GM23338 (cell line): ENCODE measurements around the gene ATF6. TPM values are rescaled to one million over a fixed set of nuclear protein-coding genes. Genes with fewer than 3 reads are reported as not detected.

Experiments
- ATAC-seq: fragments of 200-7000 bp; cut with Tn5 transposase; 3 replicates; pipeline ENCODE4 v1.9.1; 2020
- DNase-seq: peaks from one replicate; pipeline ENCODE4 v3.0.0-alpha.2; 2015; ENCODE audit warnings: low spot score
- H2AFZ ChIP-seq: fragments of 200-600 bp; sonication (generic); 2 replicates; pipeline ENCODE4 v1.8.0; 2016; ENCODE audit warnings: antibody characterized with exemption, mild to moderate bottlenecking, moderate library complexity
- H3F3A ChIP-seq: fragments of 200-600 bp; sonication (generic); replicated peaks from 2 replicates; pipeline ENCODE4 v1.8.0; 2017; ENCODE audit warnings: antibody characterized with exemption, mixed run types, low read depth
- H3K27ac ChIP-seq: fragments of 200-600 bp; sonication (generic); 2 replicates; pipeline ENCODE4 v1.6.1; 2016; ENCODE audit warnings: low read depth
- H3K27me3 ChIP-seq: fragments of 200-600 bp; sonication (generic); 2 replicates; pipeline ENCODE4 v1.8.0; 2016; ENCODE audit warnings: mild to moderate bottlenecking, mixed run types, moderate library complexity; ENCODE audit not compliant: insufficient read depth
- H3K36me3 ChIP-seq: fragments of 200-600 bp; sonication (generic); 2 replicates; pipeline ENCODE4 v1.8.0; 2016; ENCODE audit warnings: mild to moderate bottlenecking; ENCODE audit not compliant: insufficient read depth
- H3K4me1 ChIP-seq: fragments of 200-600 bp; sonication (generic); 2 replicates; pipeline ENCODE4 v1.8.0; 2016; ENCODE audit warnings: mild to moderate bottlenecking, moderate library complexity; ENCODE audit not compliant: insufficient read depth
- H3K4me2 ChIP-seq: fragments of 200-600 bp; sonication (generic); 2 replicates; pipeline ENCODE4 v1.7.1; 2017; ENCODE audit warnings: mixed run types
- H3K4me3 ChIP-seq: fragments of 200-600 bp; sonication (generic); 2 replicates; pipeline ENCODE4 v1.6.1; 2016; ENCODE audit warnings: mixed run types
- H3K79me2 ChIP-seq: fragments of 200-600 bp; sonication (generic); replicated peaks from 2 replicates; pipeline ENCODE4 v1.8.0; 2017; ENCODE audit warnings: mild to moderate bottlenecking; ENCODE audit not compliant: insufficient read depth
- H3K9me2 ChIP-seq: fragments of 200-600 bp; sonication (generic); 2 replicates; pipeline ENCODE4 v1.8.0; 2017; ENCODE audit not compliant: insufficient read depth
- H4K20me1 ChIP-seq: fragments of 200-600 bp; sonication (generic); replicated peaks from 2 replicates; pipeline ENCODE4 v1.8.0; 2017; ENCODE audit warnings: mild to moderate bottlenecking; ENCODE audit not compliant: insufficient read depth
- H3K27ac Mint-ChIP-seq: 2 replicates; pipeline ENCODE4 v1.8.0; 2020; ENCODE audit warnings: inconsistent platforms, mild to moderate bottlenecking, moderate library complexity, mixed read lengths
- H3K27me3 Mint-ChIP-seq: 3 replicates; pipeline ENCODE4 v1.8.0; 2022; ENCODE audit warnings: low read depth, mild to moderate bottlenecking, moderate library complexity, mixed read lengths, inconsistent platforms; ENCODE audit not compliant: insufficient read depth, poor library complexity
- H3K36me3 Mint-ChIP-seq: 3 replicates; pipeline ENCODE4 v1.8.0; 2021; ENCODE audit warnings: low read depth, mild to moderate bottlenecking, inconsistent platforms, moderate library complexity, mixed read lengths
- H3K4me1 Mint-ChIP-seq: 3 replicates; pipeline ENCODE4 v1.8.0; 2020; ENCODE audit warnings: mild to moderate bottlenecking, inconsistent platforms, mixed read lengths
- H3K4me3 Mint-ChIP-seq: 3 replicates; pipeline ENCODE4 v1.8.0; 2021; ENCODE audit warnings: moderate library complexity, mild to moderate bottlenecking, inconsistent platforms, mixed read lengths
- H3K9me3 Mint-ChIP-seq: 3 replicates; pipeline ENCODE4 v1.8.0; 2020; ENCODE audit warnings: moderate library complexity, mild to moderate bottlenecking, inconsistent platforms, mixed read lengths
- CREB1 ChIP-seq: fragments of 250-450 bp; sonication (Bioruptor Pico); IDR thresholded peaks from 2 replicates; pipeline ENCODE4 v1.5.0; 2020; ENCODE audit warnings: low read depth, mild to moderate bottlenecking, moderate library complexity
- EZH2 ChIP-seq: fragments of 200-600 bp; sonication (generic); IDR thresholded peaks from one replicate; pipeline ENCODE4 v1.8.0; 2017; ENCODE audit warnings: antibody characterized with exemption, mild to moderate bottlenecking, low read depth; ENCODE audit not compliant: unreplicated experiment
- JUNB ChIP-seq: IDR thresholded peaks from one replicate; pipeline ENCODE4 v1.6.1; 2016; ENCODE audit warnings: antibody characterized with exemption; ENCODE audit not compliant: unreplicated experiment
- NANOG ChIP-seq: IDR thresholded peaks from 2 replicates; pipeline ENCODE4 v1.6.1; 2016; ENCODE audit warnings: antibody characterized with exemption, borderline replicate concordance
- POLR2AphosphoS5 ChIP-seq: IDR thresholded peaks from 2 replicates; pipeline ENCODE4 v1.6.1; 2016; ENCODE audit warnings: antibody characterized with exemption, low read depth
- STAT1 ChIP-seq: IDR thresholded peaks from one replicate; pipeline ENCODE4 v1.6.1; 2016; ENCODE audit warnings: antibody characterized with exemption; ENCODE audit not compliant: unreplicated experiment
- ZNF331 ChIP-seq: fragments of 250-450 bp; sonication (Bioruptor Pico); IDR thresholded peaks from 2 replicates; pipeline ENCODE4 v1.5.0; 2020; ENCODE audit warnings: low read depth, mild to moderate bottlenecking, moderate library complexity
- polyA plus RNA-seq: library from polyadenylated mRNA; unstranded; fragments of >200 nt; fragmentation: Nextera tagmentation; extraction: Ambion mirVana; gene quantifications from 2 replicates; pipeline ENCODE4 v1.2.1, GENCODE V29; 2016
- total RNA-seq: library from RNA; depleted of rRNA; stranded (reverse); fragments of >200 nt; shearing (Covaris generic); gene quantifications from 2 replicates; pipeline ENCODE4 v1.2.3, GENCODE V29; 2014
- TF ChIP-seq, protein P1 (sequence below): IDR thresholded peaks from one replicate; pipeline ENCODE4 v1.6.1; 2018; ENCODE audit warnings: antibody characterized with exemption; ENCODE audit not compliant: unreplicated experiment
- TF ChIP-seq, protein P2 (sequence below): fragments of 250-450 bp; sonication (Bioruptor Pico); IDR thresholded peaks from 2 replicates; pipeline ENCODE4 v1.5.0; 2020; ENCODE audit warnings: mild to moderate bottlenecking, moderate library complexity
- TF ChIP-seq, protein P3 (sequence below), 2 experiments: fragments of 200-600 bp in 1 of 2; sonication (generic) in 1 of 2; conservative IDR thresholded peaks; 2 replicates each; pipeline versions ENCODE4 v1.5.1 to v1.6.1; 2016 to 2017; ENCODE audit warnings: antibody characterized with exemption in 2 of 2, low read depth in 2 of 2, mild to moderate bottlenecking in 2 of 2, moderate library complexity in 1 of 2
- TF ChIP-seq, protein P4 (sequence below): IDR thresholded peaks from 2 replicates; pipeline ENCODE4 v1.6.1; 2016; ENCODE audit warnings: antibody characterized with exemption

ATF6 gene
- total and polyA plus RNA-seq, 2 experiments from 2014 or later: 5.0 to 13.5 TPM

DNA sequence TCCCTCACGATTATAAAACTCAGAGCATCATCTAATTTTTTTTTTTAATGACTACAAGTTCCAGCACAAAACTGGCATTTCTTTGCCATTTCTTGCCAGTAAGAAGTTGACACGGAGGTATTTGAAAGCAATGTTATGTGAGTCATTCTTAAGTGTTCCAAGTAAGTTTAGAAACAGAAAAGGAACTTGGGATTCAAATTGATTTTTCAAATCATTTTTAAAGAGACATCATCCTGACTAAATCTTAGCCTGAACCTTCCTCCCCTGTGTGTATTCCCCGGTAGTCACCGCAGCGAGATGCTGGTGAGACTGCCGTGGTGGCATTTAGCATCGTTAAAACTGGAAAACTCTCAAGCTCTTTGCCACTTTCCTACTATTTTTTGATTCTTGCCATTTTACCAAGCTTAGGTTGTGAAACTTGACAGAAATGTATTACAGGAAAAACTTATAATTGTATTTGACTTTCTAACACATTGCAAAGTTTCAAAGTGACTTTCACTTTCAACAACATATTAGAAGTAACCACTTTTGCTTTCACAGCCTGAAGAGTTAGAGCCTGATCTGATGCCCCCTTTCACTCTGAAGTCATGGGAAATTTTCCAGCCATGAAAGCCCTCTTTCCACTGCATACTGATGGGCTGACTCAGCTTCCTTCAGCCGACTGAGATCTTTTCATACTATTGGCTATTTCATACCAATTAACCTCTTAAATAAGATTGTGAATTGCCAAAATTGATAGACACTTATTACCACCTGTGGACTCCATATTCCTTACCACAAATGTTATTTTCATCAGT is 196.2 kb downstream of the ATF6 start:
- ATAC-seq: no peak
- Histone ChIP-seq H3K27me3 (no peaks in the 10 kb centered on the region), H3K4me3 (no peak overlapping the region), H4K20me1 (no peaks in the 10 kb centered on the region), H3K79me2 (no peaks in the 10 kb centered on the region), H3K4me2 (no peak overlapping the region), H3F3A (no peaks in the 10 kb centered on the region), H3K27ac (no peak overlapping the region), H3K4me1 (no peaks in the 10 kb centered on the region), H2AFZ (no peak overlapping the region), H3K9me2 (peaks cover 11% of the 10 kb centered on the region), H3K36me3 (no peaks in the 10 kb centered on the region)
- TF ChIP-seq, protein P1, sequence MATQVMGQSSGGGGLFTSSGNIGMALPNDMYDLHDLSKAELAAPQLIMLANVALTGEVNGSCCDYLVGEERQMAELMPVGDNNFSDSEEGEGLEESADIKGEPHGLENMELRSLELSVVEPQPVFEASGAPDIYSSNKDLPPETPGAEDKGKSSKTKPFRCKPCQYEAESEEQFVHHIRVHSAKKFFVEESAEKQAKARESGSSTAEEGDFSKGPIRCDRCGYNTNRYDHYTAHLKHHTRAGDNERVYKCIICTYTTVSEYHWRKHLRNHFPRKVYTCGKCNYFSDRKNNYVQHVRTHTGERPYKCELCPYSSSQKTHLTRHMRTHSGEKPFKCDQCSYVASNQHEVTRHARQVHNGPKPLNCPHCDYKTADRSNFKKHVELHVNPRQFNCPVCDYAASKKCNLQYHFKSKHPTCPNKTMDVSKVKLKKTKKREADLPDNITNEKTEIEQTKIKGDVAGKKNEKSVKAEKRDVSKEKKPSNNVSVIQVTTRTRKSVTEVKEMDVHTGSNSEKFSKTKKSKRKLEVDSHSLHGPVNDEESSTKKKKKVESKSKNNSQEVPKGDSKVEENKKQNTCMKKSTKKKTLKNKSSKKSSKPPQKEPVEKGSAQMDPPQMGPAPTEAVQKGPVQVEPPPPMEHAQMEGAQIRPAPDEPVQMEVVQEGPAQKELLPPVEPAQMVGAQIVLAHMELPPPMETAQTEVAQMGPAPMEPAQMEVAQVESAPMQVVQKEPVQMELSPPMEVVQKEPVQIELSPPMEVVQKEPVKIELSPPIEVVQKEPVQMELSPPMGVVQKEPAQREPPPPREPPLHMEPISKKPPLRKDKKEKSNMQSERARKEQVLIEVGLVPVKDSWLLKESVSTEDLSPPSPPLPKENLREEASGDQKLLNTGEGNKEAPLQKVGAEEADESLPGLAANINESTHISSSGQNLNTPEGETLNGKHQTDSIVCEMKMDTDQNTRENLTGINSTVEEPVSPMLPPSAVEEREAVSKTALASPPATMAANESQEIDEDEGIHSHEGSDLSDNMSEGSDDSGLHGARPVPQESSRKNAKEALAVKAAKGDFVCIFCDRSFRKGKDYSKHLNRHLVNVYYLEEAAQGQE: no peak
- TF ChIP-seq NANOG: no peak
- TF ChIP-seq, protein P2, sequence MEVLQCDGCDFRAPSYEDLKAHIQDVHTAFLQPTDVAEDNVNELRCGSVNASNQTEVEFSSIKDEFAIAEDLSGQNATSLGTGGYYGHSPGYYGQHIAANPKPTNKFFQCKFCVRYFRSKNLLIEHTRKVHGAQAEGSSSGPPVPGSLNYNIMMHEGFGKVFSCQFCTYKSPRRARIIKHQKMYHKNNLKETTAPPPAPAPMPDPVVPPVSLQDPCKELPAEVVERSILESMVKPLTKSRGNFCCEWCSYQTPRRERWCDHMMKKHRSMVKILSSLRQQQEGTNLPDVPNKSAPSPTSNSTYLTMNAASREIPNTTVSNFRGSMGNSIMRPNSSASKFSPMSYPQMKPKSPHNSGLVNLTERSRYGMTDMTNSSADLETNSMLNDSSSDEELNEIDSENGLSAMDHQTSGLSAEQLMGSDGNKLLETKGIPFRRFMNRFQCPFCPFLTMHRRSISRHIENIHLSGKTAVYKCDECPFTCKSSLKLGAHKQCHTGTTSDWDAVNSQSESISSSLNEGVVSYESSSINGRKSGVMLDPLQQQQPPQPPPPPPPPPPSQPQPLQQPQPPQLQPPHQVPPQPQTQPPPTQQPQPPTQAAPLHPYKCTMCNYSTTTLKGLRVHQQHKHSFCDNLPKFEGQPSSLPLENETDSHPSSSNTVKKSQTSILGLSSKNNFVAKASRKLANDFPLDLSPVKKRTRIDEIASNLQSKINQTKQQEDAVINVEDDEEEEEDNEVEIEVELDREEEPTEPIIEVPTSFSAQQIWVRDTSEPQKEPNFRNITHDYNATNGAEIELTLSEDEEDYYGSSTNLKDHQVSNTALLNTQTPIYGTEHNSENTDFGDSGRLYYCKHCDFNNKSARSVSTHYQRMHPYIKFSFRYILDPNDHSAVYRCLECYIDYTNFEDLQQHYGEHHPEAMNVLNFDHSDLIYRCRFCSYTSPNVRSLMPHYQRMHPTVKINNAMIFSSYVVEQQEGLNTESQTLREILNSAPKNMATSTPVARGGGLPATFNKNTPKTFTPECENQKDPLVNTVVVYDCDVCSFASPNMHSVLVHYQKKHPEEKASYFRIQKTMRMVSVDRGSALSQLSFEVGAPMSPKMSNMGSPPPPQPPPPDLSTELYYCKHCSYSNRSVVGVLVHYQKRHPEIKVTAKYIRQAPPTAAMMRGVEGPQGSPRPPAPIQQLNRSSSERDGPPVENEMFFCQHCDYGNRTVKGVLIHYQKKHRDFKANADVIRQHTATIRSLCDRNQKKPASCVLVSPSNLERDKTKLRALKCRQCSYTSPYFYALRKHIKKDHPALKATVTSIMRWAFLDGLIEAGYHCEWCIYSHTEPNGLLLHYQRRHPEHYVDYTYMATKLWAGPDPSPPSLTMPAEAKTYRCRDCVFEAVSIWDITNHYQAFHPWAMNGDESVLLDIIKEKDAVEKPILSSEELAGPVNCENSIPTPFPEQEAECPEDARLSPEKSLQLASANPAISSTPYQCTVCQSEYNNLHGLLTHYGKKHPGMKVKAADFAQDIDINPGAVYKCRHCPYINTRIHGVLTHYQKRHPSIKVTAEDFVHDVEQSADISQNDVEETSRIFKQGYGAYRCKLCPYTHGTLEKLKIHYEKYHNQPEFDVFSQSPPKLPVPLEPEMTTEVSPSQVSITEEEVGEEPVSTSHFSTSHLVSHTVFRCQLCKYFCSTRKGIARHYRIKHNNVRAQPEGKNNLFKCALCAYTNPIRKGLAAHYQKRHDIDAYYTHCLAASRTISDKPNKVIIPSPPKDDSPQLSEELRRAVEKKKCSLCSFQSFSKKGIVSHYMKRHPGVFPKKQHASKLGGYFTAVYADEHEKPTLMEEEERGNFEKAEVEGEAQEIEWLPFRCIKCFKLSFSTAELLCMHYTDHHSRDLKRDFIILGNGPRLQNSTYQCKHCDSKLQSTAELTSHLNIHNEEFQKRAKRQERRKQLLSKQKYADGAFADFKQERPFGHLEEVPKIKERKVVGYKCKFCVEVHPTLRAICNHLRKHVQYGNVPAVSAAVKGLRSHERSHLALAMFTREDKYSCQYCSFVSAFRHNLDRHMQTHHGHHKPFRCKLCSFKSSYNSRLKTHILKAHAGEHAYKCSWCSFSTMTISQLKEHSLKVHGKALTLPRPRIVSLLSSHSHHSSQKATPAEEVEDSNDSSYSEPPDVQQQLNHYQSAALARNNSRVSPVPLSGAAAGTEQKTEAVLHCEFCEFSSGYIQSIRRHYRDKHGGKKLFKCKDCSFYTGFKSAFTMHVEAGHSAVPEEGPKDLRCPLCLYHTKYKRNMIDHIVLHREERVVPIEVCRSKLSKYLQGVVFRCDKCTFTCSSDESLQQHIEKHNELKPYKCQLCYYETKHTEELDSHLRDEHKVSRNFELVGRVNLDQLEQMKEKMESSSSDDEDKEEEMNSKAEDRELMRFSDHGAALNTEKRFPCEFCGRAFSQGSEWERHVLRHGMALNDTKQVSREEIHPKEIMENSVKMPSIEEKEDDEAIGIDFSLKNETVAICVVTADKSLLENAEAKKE (CRISPR knock-in tag): no peak
- no peak for TF ChIP-seq POLR2AphosphoS5
- TF ChIP-seq, protein P3, sequence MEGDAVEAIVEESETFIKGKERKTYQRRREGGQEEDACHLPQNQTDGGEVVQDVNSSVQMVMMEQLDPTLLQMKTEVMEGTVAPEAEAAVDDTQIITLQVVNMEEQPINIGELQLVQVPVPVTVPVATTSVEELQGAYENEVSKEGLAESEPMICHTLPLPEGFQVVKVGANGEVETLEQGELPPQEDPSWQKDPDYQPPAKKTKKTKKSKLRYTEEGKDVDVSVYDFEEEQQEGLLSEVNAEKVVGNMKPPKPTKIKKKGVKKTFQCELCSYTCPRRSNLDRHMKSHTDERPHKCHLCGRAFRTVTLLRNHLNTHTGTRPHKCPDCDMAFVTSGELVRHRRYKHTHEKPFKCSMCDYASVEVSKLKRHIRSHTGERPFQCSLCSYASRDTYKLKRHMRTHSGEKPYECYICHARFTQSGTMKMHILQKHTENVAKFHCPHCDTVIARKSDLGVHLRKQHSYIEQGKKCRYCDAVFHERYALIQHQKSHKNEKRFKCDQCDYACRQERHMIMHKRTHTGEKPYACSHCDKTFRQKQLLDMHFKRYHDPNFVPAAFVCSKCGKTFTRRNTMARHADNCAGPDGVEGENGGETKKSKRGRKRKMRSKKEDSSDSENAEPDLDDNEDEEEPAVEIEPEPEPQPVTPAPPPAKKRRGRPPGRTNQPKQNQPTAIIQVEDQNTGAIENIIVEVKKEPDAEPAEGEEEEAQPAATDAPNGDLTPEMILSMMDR (conservative IDR thresholded peaks at IDR 0.05; ENCODE audit: low read depth in 2 of 2): no peak
- TF ChIP-seq STAT1: no peak
- TF ChIP-seq, protein P4, sequence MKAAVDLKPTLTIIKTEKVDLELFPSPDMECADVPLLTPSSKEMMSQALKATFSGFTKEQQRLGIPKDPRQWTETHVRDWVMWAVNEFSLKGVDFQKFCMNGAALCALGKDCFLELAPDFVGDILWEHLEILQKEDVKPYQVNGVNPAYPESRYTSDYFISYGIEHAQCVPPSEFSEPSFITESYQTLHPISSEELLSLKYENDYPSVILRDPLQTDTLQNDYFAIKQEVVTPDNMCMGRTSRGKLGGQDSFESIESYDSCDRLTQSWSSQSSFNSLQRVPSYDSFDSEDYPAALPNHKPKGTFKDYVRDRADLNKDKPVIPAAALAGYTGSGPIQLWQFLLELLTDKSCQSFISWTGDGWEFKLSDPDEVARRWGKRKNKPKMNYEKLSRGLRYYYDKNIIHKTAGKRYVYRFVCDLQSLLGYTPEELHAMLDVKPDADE: no peak
- no peak for TF ChIP-seq CREB1
- no peak for TF ChIP-seq EZH2
- TF ChIP-seq ZNF331 (CRISPR knock-in tag): no peak
- TF ChIP-seq JUNB: no peak
- peaks cover 16% of the 10 kb centered on the region for H3K4me1 Mint-ChIP-seq
- peaks cover 4% of the 10 kb centered on the region; the same call in 1 of the 3 replicates for H3K36me3 Mint-ChIP-seq
- H3K27ac Mint-ChIP-seq: no peak overlapping the region
- H3K9me3 Mint-ChIP-seq: no peaks in the 10 kb centered on the region
- no peak for DNase-seq
- no peak overlapping the region for H3K4me3 Mint-ChIP-seq
- H3K27me3 Mint-ChIP-seq: no peaks in the 10 kb centered on the region
